SU-DHL-6 (cell line): ENCODE results near the gene SAE1.

Source experiments
- H2AFZ ChIP-seq: fragments of 200-600 bp; sonication (generic); 2 replicates; pipeline ENCODE4 v1.6.1; 2014; ENCODE audit warnings: low read depth, mild to moderate bottlenecking, moderate library complexity, mixed read lengths, antibody characterized with exemption, low read length; ENCODE audit not compliant: severe bottlenecking
- H3F3A ChIP-seq: fragments of 200-600 bp; shearing (Covaris generic); 2 replicates; pipeline ENCODE4 v1.6.0; 2016; ENCODE audit warnings: antibody characterized with exemption, mild to moderate bottlenecking; ENCODE audit not compliant: insufficient read depth
- H3K27ac ChIP-seq: fragments of 200-600 bp; sonication (generic); 2 replicates; pipeline ENCODE4 v1.5.1; 2016; ENCODE audit warnings: low read depth, mild to moderate bottlenecking, low read length, moderate library complexity, mixed read lengths
- H3K27me3 ChIP-seq: fragments of 200-600 bp; sonication (generic), shearing (Covaris generic); 2 replicates; pipeline ENCODE4 v1.6.0; 2014; ENCODE audit warnings: mild to moderate bottlenecking, low read length
- H3K36me3 ChIP-seq: fragments of 200-600 bp; sonication (generic); 2 replicates; pipeline ENCODE4 v1.6.1; 2014; ENCODE audit warnings: mild to moderate bottlenecking, low read length, mixed read lengths
- H3K4me2 ChIP-seq: fragments of 300-600, 200-600 bp; shearing (Covaris generic), sonication (generic); 2 replicates; pipeline ENCODE4 v1.6.0; 2014; ENCODE audit warnings: low read length, low read depth, mild to moderate bottlenecking; ENCODE audit not compliant: poor library complexity, severe bottlenecking
- H3K4me3 ChIP-seq: fragments of 200-600 bp; sonication (generic); 2 replicates; pipeline ENCODE4 v1.5.1; 2014; ENCODE audit warnings: antibody characterized with exemption, low read length, mild to moderate bottlenecking, mixed read lengths; ENCODE audit not compliant: insufficient read depth, poor library complexity, severe bottlenecking
- H3K79me2 ChIP-seq: fragments of 200-600 bp; sonication (generic); 2 replicates; pipeline ENCODE4 v1.6.1; 2014; ENCODE audit warnings: mild to moderate bottlenecking, low read length, moderate library complexity; ENCODE audit not compliant: insufficient read depth
- H3K9ac ChIP-seq: fragments of 200-600 bp; sonication (generic); 2 replicates; pipeline ENCODE4 v1.7.0; 2014; ENCODE audit warnings: mild to moderate bottlenecking, low read length
- H3K9me2 ChIP-seq: fragments of 200-600 bp; sonication (generic); replicated peaks from 2 replicates; pipeline ENCODE4 v1.6.1; 2014; ENCODE audit warnings: low read length; ENCODE audit not compliant: insufficient read depth
- H3K9me3 ChIP-seq: fragments of 200-600 bp; sonication (generic); 2 replicates; pipeline ENCODE4 v1.6.1; 2014; ENCODE audit warnings: low read length, mixed read lengths; ENCODE audit not compliant: insufficient read depth
- H4K20me1 ChIP-seq: fragments of 200-600 bp; sonication (generic); 2 replicates; pipeline ENCODE4 v1.6.1; 2014; ENCODE audit warnings: low read depth, mild to moderate bottlenecking, antibody characterized with exemption, low read length, moderate library complexity, mixed read lengths
- EZH2phosphoT487 ChIP-seq: fragments of 200-600 bp; sonication (generic), shearing (Covaris generic); conservative IDR thresholded peaks from 2 replicates; pipeline ENCODE4 v1.6.1; 2018; ENCODE audit warnings: mild to moderate bottlenecking, antibody characterized with exemption, low read length, moderate library complexity, mixed read lengths
- TF ChIP-seq, protein P1 (sequence below): fragments of 200-600 bp; sonication (generic); IDR thresholded peaks from one replicate; pipeline ENCODE4 v1.5.1; 2017; ENCODE audit warnings: antibody characterized with exemption, mild to moderate bottlenecking, low read length, moderate library complexity; ENCODE audit not compliant: insufficient read depth, poor library complexity, severe bottlenecking

Gene SAE1

GRCh38 chr19:47239152-47239551 lies 108.5 kb downstream of the SAE1 start:
- Histone ChIP-seq H3K79me2 (no peaks in the 10 kb centered on the region), H3K27me3 (no peaks in the 10 kb centered on the region), H4K20me1 (no peaks in the 10 kb centered on the region), H3K9me2 (no peaks in the 10 kb centered on the region), H3K9ac (no peak overlapping the region), H3F3A (peaks cover 20% of the 10 kb centered on the region), H3K36me3 (no peaks in the 10 kb centered on the region), H3K4me2 (no peak overlapping the region), H3K9me3 (no peaks in the 10 kb centered on the region), H3K4me3 (no peak overlapping the region), H3K27ac (no peak overlapping the region), H2AFZ (no peak overlapping the region)
- no peak for TF ChIP-seq EZH2phosphoT487
- TF ChIP-seq, protein P1, sequence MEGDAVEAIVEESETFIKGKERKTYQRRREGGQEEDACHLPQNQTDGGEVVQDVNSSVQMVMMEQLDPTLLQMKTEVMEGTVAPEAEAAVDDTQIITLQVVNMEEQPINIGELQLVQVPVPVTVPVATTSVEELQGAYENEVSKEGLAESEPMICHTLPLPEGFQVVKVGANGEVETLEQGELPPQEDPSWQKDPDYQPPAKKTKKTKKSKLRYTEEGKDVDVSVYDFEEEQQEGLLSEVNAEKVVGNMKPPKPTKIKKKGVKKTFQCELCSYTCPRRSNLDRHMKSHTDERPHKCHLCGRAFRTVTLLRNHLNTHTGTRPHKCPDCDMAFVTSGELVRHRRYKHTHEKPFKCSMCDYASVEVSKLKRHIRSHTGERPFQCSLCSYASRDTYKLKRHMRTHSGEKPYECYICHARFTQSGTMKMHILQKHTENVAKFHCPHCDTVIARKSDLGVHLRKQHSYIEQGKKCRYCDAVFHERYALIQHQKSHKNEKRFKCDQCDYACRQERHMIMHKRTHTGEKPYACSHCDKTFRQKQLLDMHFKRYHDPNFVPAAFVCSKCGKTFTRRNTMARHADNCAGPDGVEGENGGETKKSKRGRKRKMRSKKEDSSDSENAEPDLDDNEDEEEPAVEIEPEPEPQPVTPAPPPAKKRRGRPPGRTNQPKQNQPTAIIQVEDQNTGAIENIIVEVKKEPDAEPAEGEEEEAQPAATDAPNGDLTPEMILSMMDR, result no peak

DNA sequence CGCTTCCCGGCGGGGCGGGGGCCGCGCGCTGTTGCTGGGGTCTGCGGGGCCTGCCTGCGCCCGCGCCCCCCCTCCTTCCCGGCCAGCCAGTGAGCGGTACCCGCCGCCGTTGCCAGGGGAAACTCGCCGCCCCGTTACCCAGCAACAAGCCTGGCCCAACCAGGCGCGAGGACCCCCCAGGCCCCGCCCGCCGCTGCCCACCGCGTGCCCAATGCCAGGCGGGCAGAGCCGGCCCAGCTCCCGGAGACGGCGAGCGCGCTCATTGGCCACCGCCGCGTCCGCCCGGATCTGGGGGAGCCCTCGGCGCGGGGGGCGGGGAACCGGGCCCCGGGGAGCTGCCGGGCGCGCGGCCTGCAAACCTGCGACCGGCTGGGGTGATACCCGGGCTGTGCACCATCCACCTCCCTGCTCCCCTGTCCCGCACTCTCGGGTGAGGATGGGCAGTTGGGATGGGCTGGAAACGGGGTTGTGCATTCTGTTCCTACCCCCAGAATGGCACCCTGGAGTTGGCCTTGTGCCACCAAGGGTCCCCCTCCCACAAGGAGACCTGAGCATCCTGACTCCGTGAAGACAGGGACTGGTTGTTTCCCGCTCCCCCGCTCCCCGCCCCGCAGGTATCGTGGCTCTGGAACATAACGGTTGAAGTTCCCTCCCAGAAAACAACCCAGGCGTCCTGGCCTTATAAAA lies 109.1 kb downstream of the SAE1 start:
- no peaks in the 10 kb centered on the region for H4K20me1 ChIP-seq
- H2AFZ ChIP-seq, result no peak overlapping the region
- H3K79me2 ChIP-seq, result no peaks in the 10 kb centered on the region
- no peaks in the 10 kb centered on the region for H3K9me3 ChIP-seq
- H3F3A ChIP-seq, result peaks cover 20% of the 10 kb centered on the region
- no peak overlapping the region for H3K4me2 ChIP-seq
- no peak overlapping the region for H3K4me3 ChIP-seq
- no peak overlapping the region for H3K27ac ChIP-seq
- no peak for TF ChIP-seq EZH2phosphoT487
- TF ChIP-seq, protein P1, result no peak
- H3K9me2 ChIP-seq, result no peaks in the 10 kb centered on the region
- H3K27me3 ChIP-seq, result no peaks in the 10 kb centered on the region
- no peak overlapping the region for H3K9ac ChIP-seq
- no peaks in the 10 kb centered on the region for H3K36me3 ChIP-seq

DNA sequence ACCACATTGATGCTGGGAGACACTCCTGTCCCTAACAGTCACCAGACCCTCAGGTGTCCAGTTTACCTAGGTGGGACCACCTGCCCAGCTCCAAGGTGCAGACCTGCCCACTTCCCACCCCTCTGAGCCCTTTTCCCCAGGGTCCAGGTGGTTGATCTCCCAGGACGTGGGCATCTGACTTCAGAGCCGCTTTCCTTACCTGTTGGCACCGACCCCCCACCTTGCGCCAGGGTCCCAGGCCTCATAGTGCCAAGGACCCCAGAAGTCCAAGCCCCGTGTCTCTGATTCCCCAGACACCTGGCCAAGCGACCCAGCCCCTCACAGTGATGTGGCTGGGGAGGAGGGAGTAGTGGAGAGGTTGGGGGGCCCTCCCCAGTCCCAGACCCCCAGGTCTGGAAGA lies 109.9 kb downstream of the SAE1 start:
- Histone ChIP-seq H2AFZ (no peak overlapping the region), H3K27me3 (no peaks in the 10 kb centered on the region), H3F3A (peaks cover 20% of the 10 kb centered on the region), H3K4me3 (no peak overlapping the region), H3K36me3 (no peaks in the 10 kb centered on the region), H3K79me2 (no peaks in the 10 kb centered on the region), H3K9me2 (no peaks in the 10 kb centered on the region), H3K9ac (no peak overlapping the region), H3K9me3 (no peaks in the 10 kb centered on the region), H3K27ac (no peak overlapping the region), H4K20me1 (no peaks in the 10 kb centered on the region), H3K4me2 (no peak overlapping the region)
- TF ChIP-seq EZH2phosphoT487, result no peak
- TF ChIP-seq, protein P1, result no peak
